Memory B cell (primary cell): ENCODE data around the gene RALGDS.
"Not testable (repeated sequence)": the region's sequence is repeated elsewhere in the genome, so short reads cannot be mapped to it uniquely, and the experiment has no call there.

Source experiments
- ATAC-seq: fragments of 150-1000 bp; cut with Tn5 transposase; 2 replicates; pipeline ENCODE4 v1.10.0; 2021; ENCODE audit warnings: low read depth, mild to moderate bottlenecking, moderate library complexity
- DNase-seq, 2 donors: peaks; one replicate each; pipeline ENCODE4 v3.0.0; 2022; ENCODE audit warnings: low spot score in 2 of 2
- H3K27ac Mint-ChIP-seq: one replicate; pipeline ENCODE4 v1.8.0; 2022; ENCODE audit warnings: mild to moderate bottlenecking, moderate library complexity, mixed read lengths
- H3K27me3 Mint-ChIP-seq: one replicate; pipeline ENCODE4 v1.8.0; 2022; ENCODE audit warnings: mixed read lengths
- H3K36me3 Mint-ChIP-seq: one replicate; pipeline ENCODE4 v1.8.0; 2022; ENCODE audit warnings: mild to moderate bottlenecking, mixed read lengths
- H3K4me1 Mint-ChIP-seq: one replicate; pipeline ENCODE4 v1.8.0; 2022; ENCODE audit warnings: mixed read lengths
- H3K4me3 Mint-ChIP-seq: one replicate; pipeline ENCODE4 v1.8.0; 2022; ENCODE audit warnings: mild to moderate bottlenecking, moderate library complexity, mixed read lengths
- H3K9me3 Mint-ChIP-seq: one replicate; pipeline ENCODE4 v1.8.0; 2022; ENCODE audit warnings: mixed read lengths

RALGDS gene

GRCh38 chr9:133121198-133121914 is at the start of gene RALGDS:
TSS of gene RALGDS (minus strand) at chr9:133121240. CDS start at chr9:133121154, 86 bp downstream.
- Mint-ChIP-seq H3K4me3 (peak within 1 kb of the TSS; percentile 80), H3K36me3 (no peaks in the 10 kb centered on the region), H3K9me3 (no peaks in the 10 kb centered on the region), H3K4me1 (peaks cover 37% of the 10 kb centered on the region), H3K27ac (peak within 1 kb of the TSS; percentile 97), H3K27me3 (no peaks in the 10 kb centered on the region)
- DNase-seq (peak; percentile 91 to 92), ATAC-seq (peak; percentile 75)

GRCh38 chr9:133170716-133171115 is 49.7 kb upstream of the RALGDS start:
- no peaks in the 10 kb centered on the region for H3K9me3 Mint-ChIP-seq
- no peaks in the 10 kb centered on the region for H3K36me3 Mint-ChIP-seq
- DNase-seq (no peak), ATAC-seq (no peak)
- peaks cover 16% of the 10 kb centered on the region for H3K4me1 Mint-ChIP-seq
- H3K27me3 Mint-ChIP-seq: peaks cover 15% of the 10 kb centered on the region
- no peak overlapping the region for H3K27ac Mint-ChIP-seq
- peak overlapping the region; percentile 76 for H3K4me3 Mint-ChIP-seq

GRCh38 chr9:133169687-133170086 is 48.6 kb upstream of the RALGDS start:
- not testable (repeated sequence) for H3K4me3 Mint-ChIP-seq, ATAC-seq, H3K36me3 Mint-ChIP-seq, DNase-seq, H3K9me3 Mint-ChIP-seq, H3K27ac Mint-ChIP-seq
- Mint-ChIP-seq H3K4me1 (peaks cover 16% of the 10 kb centered on the region), H3K27me3 (peaks cover 11% of the 10 kb centered on the region)

GRCh38 chr9:133169102-133169501 is 48.1 kb upstream of the RALGDS start:
- no peaks in the 10 kb centered on the region for H3K9me3 Mint-ChIP-seq
- peaks cover 11% of the 10 kb centered on the region for H3K27me3 Mint-ChIP-seq
- DNase-seq (no peak), ATAC-seq (no peak)
- H3K4me1 Mint-ChIP-seq: peaks cover 16% of the 10 kb centered on the region
- H3K36me3 Mint-ChIP-seq: no peaks in the 10 kb centered on the region
- no peak overlapping the region for H3K27ac Mint-ChIP-seq
- H3K4me3 Mint-ChIP-seq: no peak overlapping the region

GRCh38 chr9:133168432-133168831 is 47.4 kb upstream of the RALGDS start:
- Mint-ChIP-seq H3K36me3 (no peaks in the 10 kb centered on the region), H3K4me1 (peaks cover 19% of the 10 kb centered on the region), H3K9me3 (no peaks in the 10 kb centered on the region), H3K4me3 (no peak overlapping the region), H3K27ac (no peak overlapping the region), H3K27me3 (peaks cover 11% of the 10 kb centered on the region)
- ATAC-seq (no peak), DNase-seq (no peak)

- Mint-ChIP-seq H3K4me3 (no peak overlapping the region), H3K4me1 (peaks cover 19% of the 10 kb centered on the region), H3K27ac (no peak overlapping the region), H3K27me3 (peaks cover 11% of the 10 kb centered on the region), H3K36me3 (no peaks in the 10 kb centered on the region), H3K9me3 (no peaks in the 10 kb centered on the region)
- ATAC-seq (no peak), DNase-seq (no peak)
Measured at GRCh38 chr9:133167769-133168168, 46.7 kb upstream of the RALGDS start.

GRCh38 chr9:133167096-133167730 is 46.2 kb upstream of the RALGDS start:
- Mint-ChIP-seq H3K4me3 (no peak overlapping the region), H3K4me1 (peaks cover 19% of the 10 kb centered on the region), H3K36me3 (no peaks in the 10 kb centered on the region), H3K27me3 (peaks cover 11% of the 10 kb centered on the region), H3K9me3 (no peaks in the 10 kb centered on the region), H3K27ac (no peak overlapping the region)
- DNase-seq (no peak), ATAC-seq (no peak)

GRCh38 chr9:133166392-133166791 is 45.4 kb upstream of the RALGDS start:
- no peak overlapping the region for H3K4me3 Mint-ChIP-seq
- peaks cover 16% of the 10 kb centered on the region for H3K4me1 Mint-ChIP-seq
- no peak for ATAC-seq
- H3K27ac Mint-ChIP-seq: no peak overlapping the region
- H3K27me3 Mint-ChIP-seq: peaks cover 8% of the 10 kb centered on the region
- no peaks in the 10 kb centered on the region for H3K36me3 Mint-ChIP-seq
- H3K9me3 Mint-ChIP-seq: no peaks in the 10 kb centered on the region
- no peak for DNase-seq

GRCh38 chr9:133165452-133165730 is 44.4 kb upstream of the RALGDS start:
- Mint-ChIP-seq H3K4me3 (no peak overlapping the region), H3K36me3 (no peaks in the 10 kb centered on the region), H3K4me1 (peaks cover 13% of the 10 kb centered on the region), H3K27ac (no peak overlapping the region), H3K9me3 (no peaks in the 10 kb centered on the region), H3K27me3 (peaks cover 8% of the 10 kb centered on the region)
- ATAC-seq (no peak), DNase-seq (no peak)

GRCh38 chr9:133164191-133164590 is 43.2 kb upstream of the RALGDS start:
- DNase-seq (no peak), ATAC-seq (no peak)
- peaks cover 3% of the 10 kb centered on the region for H3K36me3 Mint-ChIP-seq
- peak overlapping the region; percentile 94 for H3K4me3 Mint-ChIP-seq
- H3K27ac Mint-ChIP-seq: peak overlapping the region; percentile 75
- H3K9me3 Mint-ChIP-seq: no peaks in the 10 kb centered on the region
- H3K4me1 Mint-ChIP-seq: peaks cover 16% of the 10 kb centered on the region
- peaks cover 7% of the 10 kb centered on the region for H3K27me3 Mint-ChIP-seq

- Mint-ChIP-seq H3K27me3 (peaks cover 4% of the 10 kb centered on the region), H3K4me1 (peaks cover 16% of the 10 kb centered on the region), H3K36me3 (peaks cover 3% of the 10 kb centered on the region), H3K9me3 (no peaks in the 10 kb centered on the region), H3K27ac (peak within 1 kb of the TSS; percentile 75), H3K4me3 (peak within 1 kb of the TSS; percentile 94)
- DNase-seq: peak in 1 of 2 donors; percentile 47
- peak; percentile 81 for ATAC-seq
Measured at GRCh38 chr9:133163504-133164172, 42.6 kb upstream of the RALGDS start, which contains the start of gene GBGT1. TSS of gene GBGT1 (minus strand) at chr9:133163914. CDS start at chr9:133162412, 1,502 bp downstream.

- no peak overlapping the region for H3K27ac Mint-ChIP-seq
- H3K9me3 Mint-ChIP-seq: no peaks in the 10 kb centered on the region
- peaks cover 16% of the 10 kb centered on the region for H3K4me1 Mint-ChIP-seq
- peak overlapping the region; percentile 70 for H3K4me3 Mint-ChIP-seq
- H3K27me3 Mint-ChIP-seq: peaks cover 2% of the 10 kb centered on the region
- no peak for DNase-seq
- ATAC-seq: no peak
- peaks cover 5% of the 10 kb centered on the region for H3K36me3 Mint-ChIP-seq
Measured at GRCh38 chr9:133162861-133163503, 41.9 kb upstream of the RALGDS start.

GRCh38 chr9:133161547-133161950 is 40.5 kb upstream of the RALGDS start:
- peaks cover 2% of the 10 kb centered on the region for H3K27me3 Mint-ChIP-seq
- H3K4me1 Mint-ChIP-seq: peaks cover 16% of the 10 kb centered on the region
- no peaks in the 10 kb centered on the region for H3K9me3 Mint-ChIP-seq
- peaks cover 5% of the 10 kb centered on the region for H3K36me3 Mint-ChIP-seq
- DNase-seq (no peak), ATAC-seq (no peak)
- H3K27ac Mint-ChIP-seq: no peak overlapping the region
- H3K4me3 Mint-ChIP-seq: peak overlapping the region; percentile 47
